ENCODE data around the gene RERGL.

RERGL gene

DNA sequence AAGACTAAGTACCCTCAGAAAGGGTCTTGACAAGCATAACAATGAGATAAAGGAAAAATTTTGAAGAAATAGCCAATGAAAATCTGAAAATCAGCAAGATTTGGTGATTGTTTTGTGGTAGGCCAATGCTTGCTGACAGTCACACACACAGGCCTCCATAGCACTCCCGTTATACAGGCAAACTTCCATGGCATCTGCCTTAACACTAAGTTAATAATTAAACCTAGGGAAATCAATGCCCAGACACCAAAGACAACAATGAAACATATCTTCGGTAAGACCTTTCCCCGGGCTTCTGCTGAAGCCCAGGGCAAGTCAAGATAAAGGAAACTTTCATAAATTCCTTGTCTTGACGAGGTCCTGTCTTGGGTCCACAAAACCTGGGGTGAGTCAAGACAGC lies 18.6 kb upstream of the RERGL start:
- TF ChIP-seq CTCF (IDR thresholded peaks at IDR 0.05; ENCODE audit: low read depth, low read length) = no peak
- DNase-seq (ENCODE audit: extremely low read depth, low read depth) = no peak

GRCh38 chr12:18103624-18104023 lies 13.6 kb upstream of the RERGL start:
- DNase-seq (ENCODE audit: extremely low read depth, low read depth) = no peak
- no peak for TF ChIP-seq CTCF (IDR thresholded peaks at IDR 0.05; ENCODE audit: low read depth, low read length)

DNA sequence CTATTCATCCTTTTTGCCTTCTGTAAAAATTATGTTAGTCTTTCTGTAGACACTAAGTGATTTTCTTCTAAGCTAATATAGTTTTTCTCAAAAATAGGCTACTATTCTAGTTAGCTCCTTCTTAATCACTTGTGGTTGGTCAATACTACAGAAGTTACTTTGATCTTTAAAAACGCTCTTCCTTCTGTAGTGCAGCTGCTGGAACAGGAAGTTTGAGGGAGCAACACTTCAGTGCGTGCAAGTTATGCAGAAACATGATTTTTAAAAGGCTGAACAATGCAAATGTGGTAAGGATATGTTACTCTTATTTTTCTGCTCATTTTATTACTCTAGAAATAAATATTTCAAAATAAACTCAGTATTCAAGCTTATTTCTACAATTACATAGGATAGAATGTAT lies 11.1 kb upstream of the RERGL start:
- DNase-seq (ENCODE audit: extremely low read depth, low read depth) = no peak
- TF ChIP-seq CTCF (IDR thresholded peaks at IDR 0.05; ENCODE audit: low read depth, low read length) = no peak

DNA sequence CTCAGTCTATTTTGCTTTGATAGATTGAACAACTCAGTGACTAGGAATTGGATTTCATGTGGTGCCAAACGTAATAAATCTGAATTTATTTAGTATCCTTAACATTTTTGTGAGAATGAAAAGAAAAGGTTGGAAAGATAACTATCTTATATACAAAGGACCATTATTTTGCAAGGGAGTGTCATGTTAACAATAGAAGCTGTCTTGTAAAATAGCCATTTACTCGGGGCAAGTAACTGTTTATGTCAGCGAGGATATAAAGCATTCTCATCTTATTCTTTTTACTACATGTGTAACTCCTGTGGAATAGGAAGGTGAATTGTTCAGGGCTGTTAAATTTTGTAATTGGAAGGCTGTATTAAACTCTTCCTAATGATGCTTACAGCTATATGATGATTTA lies 5.9 kb downstream of the RERGL start:
- DNase-seq (ENCODE audit: extremely low read depth, low read depth) = no peak
- no peak for TF ChIP-seq CTCF (IDR thresholded peaks at IDR 0.05; ENCODE audit: low read depth, low read length)

DNA sequence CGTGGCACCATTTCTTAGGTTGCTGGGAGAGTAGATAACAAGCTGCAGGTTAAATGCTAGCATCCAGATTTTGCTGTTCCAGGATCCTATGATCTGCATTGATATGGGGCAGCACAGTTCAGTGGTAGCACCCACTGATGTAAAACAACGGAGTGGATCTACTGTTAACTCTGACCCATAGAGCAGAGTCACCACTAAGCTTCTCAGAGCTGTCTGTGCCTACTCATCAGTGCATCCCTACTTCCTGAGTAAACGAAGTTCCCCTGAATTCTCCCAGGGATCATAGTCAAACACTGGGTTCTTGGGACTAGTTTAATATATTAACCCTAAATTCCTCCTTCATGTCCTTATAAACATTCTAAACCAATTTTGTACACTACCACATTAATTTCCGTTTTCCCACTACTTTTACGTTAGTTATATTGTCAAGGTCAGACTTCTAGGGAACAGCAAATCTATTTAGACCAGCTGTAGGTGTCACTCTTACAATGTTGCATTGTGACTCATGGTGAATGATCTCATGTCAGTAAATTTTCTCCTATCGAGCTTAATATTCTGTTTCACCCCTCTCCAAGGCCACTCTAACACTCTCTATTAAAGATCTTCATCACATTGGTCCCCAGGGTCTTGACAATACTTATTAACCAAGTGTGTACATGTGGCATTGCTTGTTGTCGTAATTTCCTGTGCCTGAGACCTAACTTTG lies 10.3 kb downstream of the RERGL start:
- no peak for TF ChIP-seq CTCF (IDR thresholded peaks at IDR 0.05; ENCODE audit: low read depth, low read length)
- DNase-seq (ENCODE audit: extremely low read depth, low read depth) = no peak

GRCh38 chr12:18074001-18074400 lies 16.0 kb downstream of the RERGL start:
- DNase-seq (ENCODE audit: extremely low read depth, low read depth) = no peak
- no peak for TF ChIP-seq CTCF (IDR thresholded peaks at IDR 0.05; ENCODE audit: low read depth, low read length)

DNA sequence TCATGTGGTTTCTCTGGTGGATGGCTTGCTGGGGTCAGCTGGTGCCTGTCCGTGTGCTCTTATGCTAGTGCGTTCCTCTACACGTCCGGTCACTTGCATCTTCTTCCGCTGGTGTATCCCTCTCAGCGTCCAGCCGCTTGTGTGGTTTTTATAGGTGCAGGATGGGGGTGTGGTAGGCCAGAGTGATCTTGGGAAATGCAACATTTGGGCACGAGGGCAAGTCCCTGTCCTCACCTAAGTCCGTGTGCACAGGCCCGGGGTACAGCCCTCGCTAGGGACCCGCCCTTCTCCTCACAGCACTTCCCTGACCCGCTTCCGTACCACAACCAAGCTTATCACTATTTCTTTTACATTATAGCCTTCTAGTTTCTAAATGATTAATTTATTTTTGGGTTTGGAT lies 17.3 kb downstream of the RERGL start:
- TF ChIP-seq CTCF (IDR thresholded peaks at IDR 0.05; ENCODE audit: low read depth, low read length) = no peak
- DNase-seq (ENCODE audit: extremely low read depth, low read depth) = no peak
